Tibial artery (tissue), 4 donors: ENCODE measurements around the gene RBM33.

ENCODE experiments used
- DNase-seq, 2 donors: peaks; one replicate each; pipeline ENCODE4 v3.0.0-alpha.2; 2019
- H3K27ac ChIP-seq, 2 donors: fragments of 200-600 bp; sonication (generic) in 1 of 2; 1 replicate in 1 of 2; 2 replicates in 1 of 2; pipeline ENCODE4 v1.5.1; 2018 to 2019; ENCODE audit warnings: mild to moderate bottlenecking in 1 of 2
- H3K27me3 ChIP-seq, 2 donors: fragments of 200-600 bp; sonication (generic) in 1 of 2; one replicate each; pipeline versions ENCODE4 v1.5.1 to v1.6.0; 2016 to 2019
- H3K36me3 ChIP-seq, 3 donors: fragments of 200-600 bp; sonication (generic) in 2 of 3; one replicate each; pipeline ENCODE4 v1.5.1; 2016 to 2019; ENCODE audit warnings: mild to moderate bottlenecking in 2 of 3
- H3K4me1 ChIP-seq, 4 donors: fragments of 200-600 bp; sonication (generic) in 2 of 4; 1 replicate in 3 of 4; 2 replicates in 1 of 4; pipeline ENCODE4 v1.5.1; 2016 to 2019
- H3K4me3 ChIP-seq, 2 donors: fragments of 200-600 bp; sonication (generic) in 1 of 2; 1 replicate in 1 of 2; 2 replicates in 1 of 2; pipeline ENCODE4 v1.5.1; 2018 to 2019; ENCODE audit warnings: mild to moderate bottlenecking in 2 of 2
- H3K9me3 ChIP-seq, 3 donors: fragments of 200-600 bp; sonication (generic) in 1 of 3; one replicate each; pipeline ENCODE4 v1.5.1; 2016 to 2019
- CTCF ChIP-seq, 2 experiments: fragments of 200-600 bp in 1 of 2; fragments of 450-650 bp in 1 of 2; IDR thresholded peaks; one replicate each; pipeline ENCODE4 v1.5.1; 2017 to 2019; ENCODE audit warnings: antibody characterized with exemption in 2 of 2, mild to moderate bottlenecking in 1 of 2, moderate library complexity in 1 of 2
- intact Hi-C: fragments of 100-400 bp; cut with DNase I; formaldehyde crosslinking; loops from one replicate; pipeline ENCODE4 v1.15.0; 2023; ENCODE audit warnings: low total_unique reads

The RBM33 gene

DNA sequence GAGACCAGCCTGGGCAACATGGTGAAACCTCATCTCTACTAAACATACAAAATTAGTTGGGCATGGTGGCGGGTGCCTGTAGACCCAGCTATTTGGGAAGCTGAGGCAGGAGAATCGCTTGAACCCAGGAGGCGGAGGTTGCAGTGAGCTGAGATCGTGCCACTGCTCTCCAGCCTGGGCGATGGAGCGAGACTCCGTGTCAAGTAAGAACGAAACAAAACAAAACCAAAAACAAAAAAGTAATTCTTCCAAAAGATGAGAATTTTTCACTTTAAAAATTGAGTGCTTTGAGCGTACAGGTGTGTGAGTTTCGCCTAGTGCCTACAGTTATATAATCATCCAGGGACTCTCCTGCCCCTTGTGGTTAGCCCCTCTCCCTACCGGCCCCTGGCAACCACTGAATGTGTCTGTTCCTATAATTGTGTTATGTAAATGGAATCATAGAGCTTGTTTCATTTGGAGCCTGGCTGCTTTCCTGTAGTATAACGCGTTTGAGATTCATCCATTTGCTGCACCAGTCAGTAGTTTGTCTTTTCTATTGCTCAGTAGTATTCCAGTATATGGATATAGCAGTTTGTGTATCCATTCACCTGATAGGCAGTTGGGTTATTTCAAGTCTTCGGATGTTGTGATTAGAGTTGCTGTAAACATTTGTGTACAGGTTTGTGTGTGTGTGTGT, 80.0 kb downstream of the RBM33 start:
- H3K36me3 ChIP-seq = peaks cover 3 to 27% (median 15%) of the 10 kb centered on the region in 3 donors
- peaks cover 0 to 5% (median 0%) of the 10 kb centered on the region in 4 donors for H3K4me1 ChIP-seq
- no peak for TF ChIP-seq CTCF (IDR thresholded peaks at IDR 0.05)
- no peaks in the 10 kb centered on the region for H3K9me3 ChIP-seq
- intact Hi-C loops = no loop called here
- H3K27me3 ChIP-seq = no peaks in the 10 kb centered on the region
- H3K27ac ChIP-seq = no peak overlapping the region
- DNase-seq = no peak
- H3K4me3 ChIP-seq = no peak overlapping the region

- DNase-seq = no peak
- Histone ChIP-seq H3K4me3 (no peak overlapping the region), H3K4me1 (peaks cover 0 to 5% (median 0%) of the 10 kb centered on the region in 4 donors), H3K36me3 (peaks cover 3 to 27% (median 15%) of the 10 kb centered on the region in 3 donors), H3K27me3 (no peaks in the 10 kb centered on the region), H3K9me3 (no peaks in the 10 kb centered on the region), H3K27ac (no peak overlapping the region)
- intact Hi-C loops = no loop called here
- TF ChIP-seq CTCF (IDR thresholded peaks at IDR 0.05) = no peak
Measured at GRCh38 chr7:155725006-155725355, 80.5 kb downstream of the RBM33 start.

DNA sequence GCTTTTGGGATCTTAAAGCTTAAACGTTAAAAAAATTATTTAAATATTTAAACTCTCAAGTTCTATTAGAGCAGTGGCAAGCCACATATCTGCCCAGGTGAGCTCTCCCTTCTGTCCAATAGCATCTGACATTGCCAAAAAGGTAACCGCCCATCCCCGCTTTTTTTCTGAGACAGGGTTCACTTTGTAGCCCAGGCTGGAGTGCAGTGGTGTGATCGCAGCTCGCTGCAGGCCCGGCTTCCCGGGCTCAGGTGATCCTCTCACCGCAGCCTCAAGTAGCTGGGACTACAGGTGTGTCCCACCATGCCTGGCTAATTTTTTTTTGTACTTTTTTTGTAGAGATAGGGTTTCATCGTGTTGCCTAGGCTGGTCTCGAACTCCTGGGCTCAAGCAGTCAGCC, 83.2 kb downstream of the RBM33 start:
- Histone ChIP-seq H3K27me3 (no peaks in the 10 kb centered on the region), H3K9me3 (no peaks in the 10 kb centered on the region), H3K4me3 (no peak overlapping the region), H3K36me3 (peaks cover 10 to 23% (median 15%) of the 10 kb centered on the region in 3 donors), H3K4me1 (peaks cover 0 to 5% (median 0%) of the 10 kb centered on the region in 4 donors), H3K27ac (no peak overlapping the region)
- TF ChIP-seq CTCF (IDR thresholded peaks at IDR 0.05) = no peak
- no peak for DNase-seq
- intact Hi-C loops = no loop called here

- intact Hi-C loops = no loop called here
- H3K4me3 ChIP-seq = no peak overlapping the region
- peaks cover 0 to 5% (median 1%) of the 10 kb centered on the region in 4 donors for H3K4me1 ChIP-seq
- no peak for DNase-seq
- peaks cover 10 to 23% (median 15%) of the 10 kb centered on the region in 3 donors for H3K36me3 ChIP-seq
- H3K27me3 ChIP-seq = no peaks in the 10 kb centered on the region
- no peak overlapping the region for H3K27ac ChIP-seq
- H3K9me3 ChIP-seq = no peaks in the 10 kb centered on the region
- TF ChIP-seq CTCF (IDR thresholded peaks at IDR 0.05) = no peak
Measured at GRCh38 chr7:155728116-155728515, 83.7 kb downstream of the RBM33 start.

- no peak overlapping the region for H3K4me3 ChIP-seq
- H3K4me1 ChIP-seq = peaks cover 0 to 7% (median 2%) of the 10 kb centered on the region in 4 donors
- no peak overlapping the region for H3K27ac ChIP-seq
- no peaks in the 10 kb centered on the region for H3K27me3 ChIP-seq
- intact Hi-C loops = no loop called here
- no peak for TF ChIP-seq CTCF (IDR thresholded peaks at IDR 0.05)
- peaks cover 6 to 23% (median 15%) of the 10 kb centered on the region in 3 donors for H3K36me3 ChIP-seq
- no peaks in the 10 kb centered on the region for H3K9me3 ChIP-seq
- no peak for DNase-seq
Measured at GRCh38 chr7:155729847-155730246, 85.4 kb downstream of the RBM33 start.
